ENCODE data around the gene IL24.

The IL24 gene

DNA sequence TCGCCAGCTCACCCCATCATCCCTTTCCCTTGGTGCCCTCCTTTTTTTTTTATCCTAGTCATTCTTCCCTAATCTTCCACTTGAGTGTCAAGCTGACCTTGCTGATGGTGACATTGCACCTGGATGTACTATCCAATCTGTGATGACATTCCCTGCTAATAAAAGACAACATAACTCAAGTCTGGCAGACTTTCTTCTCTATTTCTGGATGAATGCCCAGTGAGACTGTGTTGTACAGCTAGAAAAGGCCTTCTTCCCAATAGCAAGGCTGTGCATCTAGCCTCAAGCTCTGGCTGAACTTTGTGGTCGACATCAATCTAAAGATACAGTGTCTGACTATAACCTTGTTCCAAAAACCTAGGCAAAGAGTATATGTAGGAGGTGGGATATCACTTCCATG is 6.4 kb downstream of the IL24 start:
- no peak for DNase-seq (ENCODE audit: low read depth in 4 of 4, low spot score in 1 of 4)

DNA sequence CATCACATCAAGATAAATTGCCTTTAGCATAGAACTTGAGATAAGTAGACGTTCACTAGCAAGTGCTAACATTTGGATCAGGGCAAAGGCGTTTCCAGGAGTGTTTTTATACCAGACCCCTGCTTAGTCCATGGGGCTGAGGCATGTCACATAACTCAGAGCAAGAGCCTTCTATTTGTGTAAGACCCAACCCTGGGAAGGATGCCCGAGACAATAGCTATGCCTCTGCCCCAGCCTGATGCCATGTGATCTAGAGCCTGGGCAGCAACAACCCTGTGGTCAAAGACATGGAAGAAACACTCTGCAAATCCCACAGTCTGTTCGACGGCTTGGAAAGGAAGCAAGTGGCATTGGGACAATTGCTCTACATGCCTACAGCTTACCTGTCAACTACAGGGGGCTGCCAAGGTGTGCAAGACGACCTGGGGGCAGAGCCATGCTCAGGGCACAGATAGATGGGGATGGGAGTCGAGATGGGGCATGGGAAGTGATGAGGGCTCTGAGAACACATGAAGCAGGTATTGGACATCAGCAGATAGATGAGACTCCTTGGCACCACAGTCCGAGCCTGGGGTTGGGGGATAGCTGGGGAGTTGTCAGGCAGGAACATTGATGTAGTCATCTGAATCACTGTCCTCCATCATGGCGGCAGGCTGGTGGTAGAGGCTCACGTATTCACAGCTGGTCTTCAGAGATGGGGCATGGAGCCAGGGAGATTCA is 7.3 kb downstream of the IL24 start:
- DNase-seq (ENCODE audit: low read depth in 4 of 4, low spot score in 1 of 4), result no peak

DNA sequence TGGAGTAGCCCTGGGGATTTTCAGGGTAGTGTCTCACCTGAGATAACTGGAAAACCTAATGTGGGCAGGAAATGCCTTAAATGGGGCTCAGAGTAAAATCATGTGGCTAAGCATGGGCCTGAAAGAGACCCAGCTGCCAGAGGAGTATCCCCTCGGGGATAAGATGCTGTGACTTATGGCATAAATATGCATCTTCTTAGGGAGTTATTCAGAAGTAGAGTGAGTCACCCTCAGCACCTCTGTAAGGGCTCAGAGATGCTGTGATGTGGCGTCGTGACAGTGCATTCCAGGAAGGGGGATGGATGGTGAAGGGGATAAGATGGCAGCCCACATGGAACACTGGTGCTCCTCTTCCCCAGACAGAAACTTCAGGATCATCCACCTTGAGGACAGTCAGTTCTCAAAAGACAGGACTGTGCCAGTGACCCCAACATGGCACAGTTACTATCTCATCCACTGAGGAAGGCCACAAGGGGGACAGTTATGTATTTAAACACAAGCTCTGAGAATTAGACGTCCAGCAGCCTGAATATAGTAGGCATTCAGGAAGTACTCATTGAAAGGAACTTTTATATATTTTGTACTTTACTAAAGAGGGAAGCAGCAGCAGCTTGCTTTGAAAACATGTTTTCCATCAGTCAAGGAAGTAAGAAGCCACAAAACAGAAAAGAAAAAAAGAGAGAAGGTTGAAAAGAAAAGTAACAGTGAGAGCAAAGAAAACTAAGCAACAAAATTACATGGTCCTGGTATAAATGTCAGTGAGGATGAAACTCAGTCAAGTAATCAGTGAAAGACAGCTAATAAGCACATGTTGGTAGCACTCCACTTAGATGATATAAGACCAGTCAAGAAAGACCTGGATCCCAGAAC is 8.3 kb downstream of the IL24 start:
- no peak for DNase-seq (ENCODE audit: low read depth in 4 of 4, low spot score in 1 of 4)

DNA sequence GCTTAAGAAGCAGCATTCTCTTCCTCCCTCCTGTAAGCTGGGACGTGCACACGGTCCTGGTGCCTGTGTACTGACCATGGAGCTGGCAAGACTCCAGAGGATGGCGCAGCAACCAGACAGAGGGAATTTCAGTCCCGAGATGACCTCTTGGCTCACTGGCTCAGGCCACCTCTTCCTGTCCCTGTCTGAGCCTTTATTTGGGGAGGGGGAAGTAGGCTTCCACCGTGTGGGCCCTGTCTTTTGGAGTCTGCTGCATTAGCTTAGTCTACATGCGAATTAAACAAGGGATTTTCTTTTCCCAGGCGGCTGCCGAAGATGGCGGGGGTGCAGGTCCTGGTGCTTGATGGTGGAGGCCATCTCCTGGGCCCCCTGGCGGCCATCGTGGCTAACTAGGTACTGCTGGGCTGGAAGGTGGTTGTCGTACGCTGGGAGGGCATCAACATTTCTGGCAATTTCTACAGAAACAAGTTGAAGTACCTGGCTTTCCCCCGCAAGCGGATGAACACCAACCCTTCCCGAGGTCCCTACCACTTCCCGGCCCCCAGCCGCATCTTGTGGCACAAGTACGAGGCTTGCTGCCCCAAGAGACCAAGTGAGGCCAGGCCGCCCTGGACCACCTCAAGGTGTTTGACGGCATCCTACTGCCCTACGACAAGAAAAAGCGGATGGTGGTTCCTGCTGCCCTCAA is 10.2 kb downstream of the IL24 start:
- DNase-seq (ENCODE audit: low read depth in 4 of 4, low spot score in 1 of 4), result no peak

DNA sequence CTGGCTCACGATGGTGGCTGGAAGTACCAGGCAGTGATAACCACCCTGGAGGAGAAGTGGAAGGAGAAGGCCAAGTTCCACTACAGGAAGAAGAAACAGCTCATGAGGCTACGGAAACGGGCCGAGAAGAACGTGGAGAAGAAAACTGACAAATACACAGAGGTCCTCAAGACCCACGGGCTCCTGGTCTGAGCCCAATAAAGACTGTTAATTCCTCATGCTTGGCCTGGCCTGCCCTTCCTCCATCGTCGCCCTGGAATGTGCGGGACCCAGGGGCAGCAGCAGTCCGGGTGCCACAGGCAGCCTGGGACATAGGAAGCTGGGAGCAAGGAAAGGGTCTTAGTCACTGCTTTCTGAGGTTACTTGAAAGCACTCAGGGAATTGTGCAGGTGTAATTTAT is 10.8 kb downstream of the IL24 start:
- DNase-seq (ENCODE audit: low read depth in 4 of 4, low spot score in 1 of 4), result no peak

DNA sequence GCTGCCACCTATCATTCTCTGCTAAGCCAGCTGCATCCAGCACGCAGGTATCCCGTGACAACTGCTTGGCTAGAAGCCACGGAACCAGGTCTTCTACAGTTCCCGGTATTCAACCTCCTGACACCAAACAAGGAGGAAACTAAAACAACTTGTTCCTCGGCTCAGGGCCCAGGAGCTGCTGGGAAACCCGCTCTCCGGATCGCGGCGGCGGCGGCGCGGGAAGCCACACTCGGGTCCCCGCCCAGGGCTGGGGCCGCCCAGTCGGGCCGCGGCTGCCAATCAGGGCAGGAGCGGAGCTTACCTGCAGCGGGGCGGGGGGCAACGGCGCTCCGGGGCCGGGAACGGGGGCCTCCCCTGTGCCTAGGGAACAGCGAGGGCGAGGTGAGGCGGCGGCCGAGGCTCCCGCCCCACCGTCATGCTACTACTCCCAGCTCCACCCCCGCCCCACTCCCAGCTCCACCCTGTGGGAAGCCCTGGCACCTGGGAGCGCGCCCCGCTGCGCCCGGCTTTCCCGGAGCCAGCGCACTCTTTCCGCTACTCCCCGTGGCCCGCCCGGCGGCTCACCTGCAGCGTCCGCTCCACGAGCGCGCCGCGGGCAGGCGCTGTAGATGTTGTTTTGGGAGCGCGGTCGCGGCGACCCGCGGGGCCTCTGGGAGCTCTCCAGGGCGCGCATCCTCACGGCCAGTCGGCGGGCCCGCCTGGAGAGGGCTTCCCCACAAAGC is 12.1 kb downstream of the IL24 start:
- no peak for DNase-seq (ENCODE audit: low read depth in 4 of 4, low spot score in 1 of 4)

DNA sequence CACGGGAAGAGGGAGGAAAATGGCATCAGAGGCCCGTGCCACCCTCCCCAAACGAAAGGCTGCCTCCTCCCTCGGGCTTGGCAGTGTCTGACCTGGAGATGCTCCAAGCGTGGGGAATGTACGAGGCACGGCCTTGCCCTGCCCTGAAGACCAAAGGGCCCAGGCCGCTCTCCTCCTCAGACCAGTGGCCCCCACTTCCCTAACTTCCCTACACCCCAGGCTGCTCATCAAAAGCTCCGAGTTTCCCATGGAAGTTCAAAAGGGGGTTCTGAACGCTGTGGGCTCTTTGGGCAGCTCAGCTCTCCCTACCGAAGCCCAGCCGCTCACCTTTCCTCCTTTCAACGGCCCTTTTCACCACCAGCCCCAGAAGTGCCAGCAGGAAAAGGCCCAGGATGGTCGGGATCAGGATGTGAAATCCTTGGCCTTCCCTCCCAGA is 12.7 kb downstream of the IL24 start:
- no peak for DNase-seq (ENCODE audit: low read depth in 4 of 4, low spot score in 1 of 4)

DNA sequence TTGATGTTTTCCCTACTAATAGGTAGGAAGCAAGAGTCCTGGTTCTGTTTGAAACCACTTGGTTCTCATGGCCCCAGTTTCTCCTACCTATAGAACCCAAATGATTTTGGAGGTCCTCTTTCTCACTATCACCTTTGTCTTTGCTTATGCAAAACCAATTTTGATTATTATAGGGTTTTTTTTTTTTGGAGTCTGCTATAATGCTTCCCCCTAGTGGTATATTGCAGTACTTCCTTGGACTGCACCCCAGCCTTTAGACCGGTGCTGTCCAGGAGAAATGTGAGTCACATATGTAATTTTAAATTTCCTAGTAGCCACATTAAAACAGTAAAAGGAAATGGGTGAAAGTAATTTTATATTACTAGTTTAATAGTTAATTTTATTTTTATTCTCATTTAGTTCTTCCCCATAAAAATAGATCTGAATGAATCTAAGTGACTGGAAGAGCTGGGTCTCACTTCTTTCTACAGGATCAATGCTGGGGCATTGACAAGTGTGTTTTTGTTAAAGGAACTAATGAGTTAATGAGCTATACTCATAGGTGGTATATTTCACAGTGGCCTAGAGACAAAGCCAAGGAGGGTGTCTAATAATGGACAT is 13.9 kb downstream of the IL24 start:
- DNase-seq (ENCODE audit: low read depth in 4 of 4, low spot score in 1 of 4), result no peak

DNA sequence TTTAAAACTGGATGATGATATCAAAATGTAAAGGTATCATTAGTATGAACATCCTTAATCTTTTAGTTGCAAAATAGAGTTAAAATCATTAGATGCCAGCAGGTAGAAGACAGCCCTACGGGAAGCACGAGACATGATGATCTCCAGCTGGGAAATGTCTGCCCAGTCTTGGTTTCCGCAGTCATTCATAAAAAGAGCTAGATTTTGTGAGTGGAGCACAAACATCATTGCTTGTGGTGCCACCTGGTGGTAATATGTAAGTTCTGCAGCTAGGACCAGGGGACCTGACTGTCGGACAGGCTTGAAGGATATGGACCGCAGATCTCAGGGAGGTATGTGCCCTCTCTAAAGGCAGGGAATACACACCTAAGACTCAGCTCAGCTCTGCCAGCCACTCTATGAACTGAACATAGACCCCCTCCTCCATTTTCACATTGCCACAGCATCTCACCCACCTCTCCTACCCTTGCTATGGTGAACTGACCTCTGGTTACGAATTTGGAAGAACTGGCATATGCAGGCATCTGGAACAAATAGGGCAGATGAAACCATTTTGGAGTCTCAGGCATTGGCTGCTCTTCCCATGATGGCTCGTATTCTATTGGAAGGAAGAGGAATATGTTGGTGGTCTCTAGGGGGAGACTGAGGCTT is 15.3 kb downstream of the IL24 start:
- DNase-seq (ENCODE audit: low read depth in 4 of 4, low spot score in 1 of 4), result no peak

DNA sequence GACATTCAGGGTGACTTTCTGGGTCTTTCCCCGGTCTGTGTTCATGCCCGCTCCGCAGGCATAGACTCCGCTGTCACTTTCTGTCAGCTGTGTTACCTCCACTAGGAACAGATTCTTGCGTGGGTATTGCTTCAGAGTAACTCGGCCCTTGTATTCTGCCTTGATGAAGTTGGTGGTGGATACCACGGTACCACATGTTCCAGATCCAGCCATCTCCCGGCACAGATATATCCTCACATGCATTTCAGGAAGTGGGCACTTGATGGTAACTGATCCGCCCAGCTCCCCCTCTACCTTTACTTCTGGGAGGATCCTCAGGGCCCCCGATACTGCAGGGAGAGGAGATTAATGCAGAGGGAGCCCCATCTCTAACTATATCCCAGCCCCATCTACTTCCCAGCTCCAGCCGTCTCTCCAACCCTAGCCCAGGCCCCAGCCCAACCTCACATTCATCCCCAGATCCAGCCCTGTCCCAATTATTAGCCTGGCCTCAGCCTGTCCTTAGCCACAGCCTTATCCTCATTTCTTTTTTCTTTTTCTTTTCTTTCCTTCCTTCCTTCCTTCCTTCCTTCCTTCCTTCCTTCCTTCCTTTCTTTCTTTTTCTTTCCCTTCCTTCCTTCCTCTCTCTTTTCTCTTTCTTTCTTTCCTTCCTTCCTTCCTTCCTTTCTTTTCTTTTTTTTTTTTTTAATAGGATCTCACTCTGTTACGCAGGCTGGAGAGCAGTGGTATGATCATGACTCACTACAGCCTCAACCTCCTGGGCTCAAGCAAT is 16.7 kb downstream of the IL24 start:
- no peak for DNase-seq (ENCODE audit: low read depth in 4 of 4, low spot score in 1 of 4)

DNA sequence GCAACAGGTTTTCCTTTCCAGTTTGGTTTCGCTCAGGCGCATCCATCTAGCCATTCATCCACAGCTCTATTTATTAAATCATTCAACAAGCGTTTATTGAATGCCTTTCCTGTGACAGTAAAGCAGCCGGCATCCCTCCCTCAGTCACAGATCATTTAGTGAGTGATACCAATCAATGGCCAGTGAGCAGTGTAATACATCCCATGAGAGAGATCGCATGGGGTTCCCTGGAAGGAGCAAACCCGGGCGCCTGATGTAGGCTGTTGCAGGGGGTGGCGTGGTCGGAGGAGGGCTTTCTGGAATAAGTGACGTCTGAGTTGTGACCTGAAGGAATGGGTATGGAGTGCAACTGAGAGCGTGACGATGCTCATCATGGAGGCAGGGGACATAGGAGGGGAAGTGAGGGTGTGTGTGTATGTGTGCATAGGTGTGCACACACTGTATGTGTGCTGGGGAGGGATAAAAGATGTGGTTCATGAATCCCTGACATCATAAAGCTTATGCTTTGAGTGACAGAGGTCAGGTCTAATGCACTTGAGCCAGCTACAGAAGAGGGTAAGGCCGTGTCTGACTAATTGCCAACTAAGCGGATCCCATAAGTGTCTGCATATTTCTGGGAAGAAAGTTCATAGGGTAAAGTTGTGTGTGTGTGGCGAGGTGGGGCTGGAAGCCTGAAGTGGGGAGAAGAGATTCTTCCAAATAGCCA is 17.9 kb downstream of the IL24 start:
- no peak for DNase-seq (ENCODE audit: low read depth in 4 of 4, low spot score in 1 of 4)

DNA sequence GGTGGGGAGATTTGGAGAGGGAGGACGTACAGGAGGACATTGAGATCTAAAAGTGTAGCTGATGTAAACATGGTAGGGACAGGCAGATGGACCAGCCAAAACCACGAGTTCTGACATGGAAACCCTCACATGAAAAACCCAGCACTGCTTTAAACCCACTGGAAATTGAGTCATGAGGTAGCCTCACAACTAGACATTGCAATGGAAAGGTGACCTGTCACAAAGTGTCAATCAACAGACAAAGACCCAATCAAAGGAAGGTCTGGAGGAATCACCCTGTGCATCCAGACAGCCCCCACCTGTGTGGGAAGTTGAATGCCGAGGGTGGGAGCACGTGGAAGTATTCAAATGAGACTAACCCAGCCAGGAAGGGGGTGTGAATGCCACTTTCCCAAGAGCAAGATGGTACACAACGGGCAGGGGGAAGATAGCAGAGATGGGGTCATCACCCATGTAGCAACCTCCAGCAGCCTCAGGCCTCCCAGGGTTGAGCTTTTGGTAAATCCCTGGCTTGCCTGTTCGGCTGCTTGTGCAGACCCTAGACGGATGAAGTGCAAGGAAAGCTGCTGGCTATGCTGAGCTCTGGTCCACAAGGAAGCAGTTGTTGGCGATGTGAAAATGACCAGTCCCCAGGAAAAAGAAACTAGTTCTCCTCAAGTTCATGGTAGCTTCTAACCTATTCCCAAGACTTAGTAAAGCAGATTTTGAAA is 18.9 kb downstream of the IL24 start:
- DNase-seq (ENCODE audit: low read depth in 4 of 4, low spot score in 1 of 4), result no peak

DNA sequence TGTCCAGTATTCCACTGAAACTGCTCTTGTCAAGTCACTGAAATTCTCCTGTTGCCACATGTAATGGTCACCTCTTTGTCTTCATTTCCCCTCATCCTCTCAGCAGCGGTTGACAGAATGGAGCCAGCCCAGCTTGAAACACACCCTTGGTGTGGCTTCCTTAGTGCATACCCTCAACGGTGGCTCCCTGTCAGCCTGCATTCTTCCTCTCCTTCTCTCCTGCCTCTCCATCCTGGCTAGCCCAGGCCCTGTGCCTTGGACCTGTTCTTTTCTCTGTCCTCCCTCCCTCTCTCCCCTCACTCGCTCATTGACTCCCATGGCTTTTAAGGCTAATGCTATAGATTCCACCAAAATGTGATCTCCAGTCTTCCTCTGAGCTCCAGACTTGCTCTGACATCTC is 20.8 kb downstream of the IL24 start:
- DNase-seq (ENCODE audit: low read depth in 4 of 4, low spot score in 1 of 4), result no peak

DNA sequence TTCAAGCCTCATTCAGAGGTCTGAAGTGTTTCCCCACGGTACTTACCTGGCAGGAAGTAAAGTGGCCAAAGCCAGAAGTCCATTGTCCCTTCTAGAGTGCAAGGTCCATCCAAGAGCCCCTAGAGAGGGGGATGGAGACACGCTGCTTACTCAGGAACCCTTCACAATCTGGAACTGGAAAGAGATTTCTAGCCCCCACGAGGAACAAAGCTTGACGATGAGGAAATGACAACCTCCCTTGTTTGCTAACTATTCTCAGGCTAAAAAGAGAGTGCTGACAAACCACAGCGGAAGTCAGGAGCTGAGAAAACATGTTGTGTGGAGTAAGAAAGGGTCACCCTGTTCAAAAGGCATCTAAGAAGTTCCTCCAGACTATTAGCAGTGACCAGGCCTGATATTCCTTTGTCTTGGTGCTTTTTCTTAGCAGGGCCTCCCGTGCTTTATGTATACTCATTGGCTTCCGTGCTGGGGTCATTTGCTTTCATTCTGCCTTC is 24.6 kb downstream of the IL24 start, which contains the start of gene FCMR:
TSS of gene FCMR (minus strand) at position 170 of the 494 bp plus-strand sequence. CDS start at position 83, 87 bp downstream.
- DNase-seq (ENCODE audit: low read depth in 4 of 4, low spot score in 1 of 4), result no peak

DNA sequence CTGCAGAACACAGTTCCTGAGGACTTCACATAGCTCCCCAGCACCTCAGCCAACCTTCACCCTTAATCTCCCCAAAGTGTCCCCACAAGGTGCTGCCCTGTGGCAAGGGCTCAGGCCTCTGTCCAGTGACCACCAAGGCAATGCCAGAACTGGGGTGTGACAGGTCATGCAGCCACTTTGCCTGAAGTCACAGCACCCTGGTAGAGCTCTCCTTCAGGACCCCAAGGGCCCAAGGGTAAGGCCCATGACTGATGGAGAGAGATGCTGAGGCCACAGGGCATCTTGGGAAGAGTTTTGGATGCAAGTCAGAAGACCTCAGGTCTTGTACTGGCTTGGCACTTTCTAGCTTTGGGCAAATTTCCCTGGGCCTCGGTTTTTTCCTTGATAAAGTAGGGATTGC is 25.3 kb downstream of the IL24 start:
- DNase-seq (ENCODE audit: low read depth in 4 of 4, low spot score in 1 of 4), result no peak

DNA sequence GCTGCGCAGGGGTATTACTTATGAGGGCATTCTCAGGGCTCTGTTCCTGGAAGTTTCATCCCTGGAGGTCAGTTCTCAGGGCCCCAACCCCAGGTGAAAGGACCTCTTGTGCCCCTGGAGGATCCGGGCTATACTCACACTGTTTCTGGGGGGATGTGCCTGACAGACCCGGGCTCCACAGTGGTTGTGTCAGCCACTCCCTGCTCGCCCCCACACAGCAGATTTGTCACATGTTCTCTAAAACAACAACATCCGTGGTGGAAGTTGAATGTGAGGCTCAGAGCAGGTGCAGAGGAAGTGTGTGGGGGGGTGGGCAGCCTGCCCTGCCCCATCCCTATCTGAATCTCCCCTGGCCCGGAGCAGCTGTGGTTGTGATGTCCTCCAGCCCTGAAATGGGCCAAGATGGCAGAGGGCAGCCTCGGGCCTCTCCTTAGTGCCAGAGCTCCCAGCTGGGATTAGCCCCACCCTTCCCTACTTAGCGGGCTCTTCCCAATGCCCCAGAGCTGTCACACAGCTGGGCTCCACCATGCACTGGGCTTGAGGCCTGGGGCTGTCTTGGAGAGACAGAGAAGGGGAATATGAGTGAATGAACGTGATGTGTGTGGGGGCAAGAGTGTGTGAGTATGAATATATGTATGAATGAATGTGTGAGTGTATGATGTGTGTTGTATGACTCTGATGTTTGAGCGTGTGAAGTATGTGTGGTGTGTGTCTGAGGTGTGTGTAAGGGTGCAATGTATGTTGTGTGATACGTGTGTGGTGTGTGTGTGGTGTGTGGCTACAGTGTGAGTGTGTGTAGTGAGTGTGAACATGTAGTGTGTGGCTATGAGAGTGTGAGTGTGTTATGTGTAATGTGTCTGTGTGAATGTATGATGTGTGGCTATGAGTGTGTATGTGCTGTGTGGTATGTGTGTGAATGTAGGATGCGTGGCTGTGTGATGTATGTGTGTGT is 26.0 kb downstream of the IL24 start:
- DNase-seq (ENCODE audit: low read depth in 4 of 4, low spot score in 1 of 4), result peak in 2 of 4 experiments; percentile 33 to 54

Data from stimulated activated CD4-positive, alpha-beta T cell treated with anti-CD3 and anti-CD28 coated beads, Interleukin-1b, Interleukin-23, amount 100 ng/mL, for 24 hours (primary cell).